ENCODE results near the gene NIT1.

The NIT1 gene

DNA sequence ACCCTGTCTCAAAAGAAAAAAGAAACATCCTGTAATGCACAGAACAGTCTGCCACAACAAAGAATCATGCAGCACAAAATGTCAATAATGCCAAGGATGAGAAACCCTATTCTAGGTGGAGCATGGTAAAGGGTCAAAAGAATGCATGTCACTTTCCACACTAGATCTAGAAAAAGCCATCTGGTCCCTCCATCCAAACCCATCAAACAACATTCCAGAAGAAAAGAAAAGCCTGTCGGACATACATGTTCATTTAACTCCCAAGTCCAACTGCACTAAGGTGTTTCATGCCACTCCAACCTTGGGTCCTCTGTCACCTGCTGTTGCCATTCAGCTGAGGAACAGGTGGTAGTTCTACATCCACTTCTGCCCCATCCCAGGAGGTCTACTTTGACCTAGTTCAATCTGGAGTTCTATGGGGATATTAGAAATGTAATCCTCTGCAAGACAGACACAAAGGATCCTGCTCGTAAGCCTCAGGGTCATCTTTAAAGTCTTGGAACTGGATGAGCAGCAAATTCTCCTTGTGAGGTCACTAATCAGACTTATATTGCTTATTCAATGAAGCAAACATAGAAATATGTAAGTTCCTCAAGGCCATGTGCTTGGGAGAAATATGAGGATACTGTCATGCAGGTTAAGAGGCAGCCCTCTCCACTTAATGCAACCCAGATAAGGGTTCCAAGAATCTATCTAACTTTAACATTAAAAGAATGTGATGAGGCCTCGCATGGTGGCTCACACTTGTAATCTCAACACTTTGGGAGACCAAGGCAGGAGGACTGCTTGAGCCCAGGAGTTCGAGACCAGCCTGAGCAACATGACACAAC is 10.9 kb downstream of the NIT1 start:
- Histone ChIP-seq H3K4me1 (peaks cover 48 to 59% (median 52%) of the 10 kb centered on the region in 10 experiments), H4K20me1 (peaks cover 0 to 73% (median 34%) of the 10 kb centered on the region in 11 experiments; a peak in 13 of 22 replicates), H3K27me3 (no peaks in the 10 kb centered on the region), H3K36me3 (peaks cover 60 to 71% (median 69%) of the 10 kb centered on the region in 11 experiments), H3K9ac (no peak overlapping the region), H3K27ac (no peak overlapping the region; a peak in 1 of 22 replicates), H3K9me3 (replicated peaks in 1 of 11) (no peaks in the 10 kb centered on the region), H3K4me2 (peak overlapping the region in 9 of 11 experiments; percentile 0 to 97 (median 62); a peak in 13 of 22 replicates), H3K4me3 (no peak overlapping the region)
- no peak for TF ChIP-seq Cebpa-rat (IDR thresholded peaks at IDR 0.05)

- Histone ChIP-seq H3K27ac (no peak overlapping the region), H3K9me3 (replicated peaks in 1 of 11) (no peaks in the 10 kb centered on the region), H3K4me3 (peak overlapping the region in 2 of 10 experiments; percentile 75 to 87; a peak in 2 of 20 replicates), H3K9ac (no peak overlapping the region), H3K4me2 (peak overlapping the region; percentile 84 to 97 (median 92)), H4K20me1 (peaks cover 0 to 58% (median 28%) of the 10 kb centered on the region in 11 experiments; a peak in 12 of 22 replicates), H3K27me3 (no peaks in the 10 kb centered on the region), H3K36me3 (peaks cover 50 to 62% (median 56%) of the 10 kb centered on the region in 11 experiments), H3K4me1 (peaks cover 53 to 69% (median 60%) of the 10 kb centered on the region in 10 experiments)
- no peak for TF ChIP-seq Cebpa-rat (IDR thresholded peaks at IDR 0.05)
Observed at GRCh38 chr1:161130266-161130665, 12.4 kb downstream of the NIT1 start.

- Histone ChIP-seq H3K4me1 (peaks cover 53 to 81% (median 68%) of the 10 kb centered on the region in 10 experiments), H4K20me1 (peaks cover 0 to 43% (median 18%) of the 10 kb centered on the region in 11 experiments; a peak in 11 of 22 replicates)
Observed at GRCh38 chr1:161131523-161132409, 13.9 kb downstream of the NIT1 start.

GRCh38 chr1:161132410-161133219 is 14.7 kb downstream of the NIT1 start, which contains the start of gene DEDD:
Gene DEDD, minus strand, starts transcription at chr1:161132667. Its CDS starts 8,205 bp downstream, at chr1:161124462.
- H3K4me2 ChIP-seq: peak within 1 kb of the TSS; percentile 87 to 97 (median 94)
- H3K27me3 ChIP-seq: no peaks in the 10 kb centered on the region
- no peaks in the 10 kb centered on the region for H3K9me3 ChIP-seq (replicated peaks in 1 of 11)
- peaks cover 49 to 83% (median 64%) of the 10 kb centered on the region in 10 experiments for H3K4me1 ChIP-seq
- H4K20me1 ChIP-seq: peaks cover 0 to 34% (median 14%) of the 10 kb centered on the region in 11 experiments; a peak in 11 of 22 replicates
- H3K4me3 ChIP-seq: peak within 1 kb of the TSS; percentile 71 to 87 (median 82)
- H3K27ac ChIP-seq: peak within 1 kb of the TSS; percentile 87 to 98 (median 95)
- TF ChIP-seq Cebpa-rat (IDR thresholded peaks at IDR 0.05): no peak
- H3K36me3 ChIP-seq: peaks cover 27 to 49% (median 33%) of the 10 kb centered on the region in 11 experiments
- peak within 1 kb of the TSS; percentile 88 to 96 (median 93) for H3K9ac ChIP-seq

More at GRCh38 chr1:161131523-161132409, 13.9 kb downstream of the NIT1 start:
- peak overlapping the region; percentile 71 to 87 (median 82) for H3K4me3 ChIP-seq
- peak overlapping the region; percentile 88 to 96 (median 93) for H3K9ac ChIP-seq
- no peak for TF ChIP-seq Cebpa-rat (IDR thresholded peaks at IDR 0.05)
- peak overlapping the region; percentile 87 to 98 (median 95) for H3K27ac ChIP-seq
- H3K4me2 ChIP-seq: peak overlapping the region; percentile 84 to 97 (median 92)
- H3K27me3 ChIP-seq: no peaks in the 10 kb centered on the region
- H3K9me3 ChIP-seq (replicated peaks in 1 of 11): no peaks in the 10 kb centered on the region
- H3K36me3 ChIP-seq: peaks cover 35 to 57% (median 41%) of the 10 kb centered on the region in 11 experiments

GRCh38 chr1:161133220-161133740 is 15.4 kb downstream of the NIT1 start:
- peaks cover 0 to 28% (median 7%) of the 10 kb centered on the region in 11 experiments; a peak in 10 of 22 replicates for H4K20me1 ChIP-seq
- H3K27ac ChIP-seq: peak overlapping the region; percentile 87 to 98 (median 95)
- peaks cover 42 to 83% (median 58%) of the 10 kb centered on the region in 10 experiments for H3K4me1 ChIP-seq
- H3K4me3 ChIP-seq: peak overlapping the region; percentile 71 to 87 (median 82)
- no peaks in the 10 kb centered on the region for H3K9me3 ChIP-seq (replicated peaks in 1 of 11)
- no peaks in the 10 kb centered on the region for H3K27me3 ChIP-seq
- no peak for TF ChIP-seq Cebpa-rat (IDR thresholded peaks at IDR 0.05)
- H3K4me2 ChIP-seq: peak overlapping the region; percentile 83 to 96 (median 91)
- peak overlapping the region; percentile 88 to 96 (median 93) for H3K9ac ChIP-seq
- H3K36me3 ChIP-seq: peaks cover 20 to 42% (median 26%) of the 10 kb centered on the region in 11 experiments

DNA sequence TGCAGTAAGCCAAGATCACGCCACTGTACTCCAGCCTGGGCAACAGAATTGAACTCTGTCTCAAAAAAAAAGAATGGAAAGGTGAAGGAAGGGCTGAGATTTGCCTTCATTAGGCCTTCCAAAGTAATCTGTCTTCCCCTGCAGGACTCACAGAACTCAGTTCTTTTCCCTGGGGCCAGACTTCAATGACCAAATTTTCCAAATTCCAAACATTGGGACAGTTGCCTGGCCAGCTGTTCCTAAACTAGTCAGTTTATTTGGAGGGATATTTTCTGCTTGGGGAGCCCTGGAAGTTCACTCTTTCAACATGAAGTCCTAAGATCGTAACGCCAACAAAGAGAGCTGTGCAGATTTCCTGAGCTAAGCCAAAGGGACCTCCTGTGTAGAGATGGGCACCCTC is 20.0 kb downstream of the NIT1 start:
- Histone ChIP-seq H3K4me1 (peaks cover 10 to 62% (median 24%) of the 10 kb centered on the region in 10 experiments), H3K4me2 (peak overlapping the region in 3 of 11 experiments; percentile 8 to 50 (median 13); a peak in 4 of 22 replicates), H3K27ac (no peak overlapping the region; a peak in 1 of 22 replicates), H3K9me3 (replicated peaks in 1 of 11) (no peaks in the 10 kb centered on the region), H3K27me3 (no peaks in the 10 kb centered on the region), H3K4me3 (no peak overlapping the region), H3K36me3 (peaks cover 0 to 17% (median 3%) of the 10 kb centered on the region in 11 experiments; a peak in 4 of 22 replicates), H4K20me1 (0 out of 22 replicates have a peak, but pooled peaks cover 0 to 7% (median 0%) of the 10 kb centered on the region in 11 experiments), H3K9ac (peak overlapping the region in 2 of 11 experiments; percentile 6 to 13; a peak in 1 of 22 replicates)
- no peak for TF ChIP-seq Cebpa-rat (IDR thresholded peaks at IDR 0.05)

GRCh38 chr1:161138431-161138830 is 20.5 kb downstream of the NIT1 start:
- H3K27ac ChIP-seq: no peak overlapping the region; a peak in 1 of 22 replicates
- 0 out of 22 replicates have a peak, but pooled peaks cover 0 to 7% (median 0%) of the 10 kb centered on the region in 11 experiments for H4K20me1 ChIP-seq
- peaks cover 8 to 61% (median 23%) of the 10 kb centered on the region in 10 experiments for H3K4me1 ChIP-seq
- TF ChIP-seq Cebpa-rat (IDR thresholded peaks at IDR 0.05): no peak
- H3K36me3 ChIP-seq: peaks cover 0 to 17% (median 3%) of the 10 kb centered on the region in 11 experiments; a peak in 4 of 22 replicates
- no peaks in the 10 kb centered on the region for H3K27me3 ChIP-seq
- peak overlapping the region in 2 of 11 experiments; percentile 6 to 19; a peak in 1 of 22 replicates for H3K9ac ChIP-seq
- H3K4me2 ChIP-seq: peak overlapping the region in 3 of 11 experiments; percentile 8 to 50 (median 13); a peak in 3 of 22 replicates
- H3K9me3 ChIP-seq (replicated peaks in 1 of 11): no peaks in the 10 kb centered on the region
- no peak overlapping the region for H3K4me3 ChIP-seq
